Panc1 (cell line): Measurements from ENCODE around the gene FGGY.

Source experiments
- POLR2AphosphoS5 ChIP-seq: IDR thresholded peaks from 2 replicates; pipeline ENCODE4 v1.6.1; 2012; ENCODE audit warnings: mild to moderate bottlenecking, low read depth, low read length, moderate library complexity
- SIN3A ChIP-seq: IDR thresholded peaks from 2 replicates; pipeline ENCODE4 v1.6.1; 2012; ENCODE audit warnings: low read depth, mild to moderate bottlenecking, low read length, moderate library complexity, borderline replicate concordance; ENCODE audit not compliant: insufficient read depth
- TCF7L2 ChIP-seq: IDR thresholded peaks from 2 replicates; pipeline ENCODE4 v1.6.1; 2011; ENCODE audit warnings: mild to moderate bottlenecking, low read depth, low read length, inconsistent platforms
- TF ChIP-seq, protein P1 (sequence below): fragments of 450-650 bp; IDR thresholded peaks from 2 replicates; pipeline ENCODE4 v1.5.1; 2017; ENCODE audit warnings: mild to moderate bottlenecking

DNA sequence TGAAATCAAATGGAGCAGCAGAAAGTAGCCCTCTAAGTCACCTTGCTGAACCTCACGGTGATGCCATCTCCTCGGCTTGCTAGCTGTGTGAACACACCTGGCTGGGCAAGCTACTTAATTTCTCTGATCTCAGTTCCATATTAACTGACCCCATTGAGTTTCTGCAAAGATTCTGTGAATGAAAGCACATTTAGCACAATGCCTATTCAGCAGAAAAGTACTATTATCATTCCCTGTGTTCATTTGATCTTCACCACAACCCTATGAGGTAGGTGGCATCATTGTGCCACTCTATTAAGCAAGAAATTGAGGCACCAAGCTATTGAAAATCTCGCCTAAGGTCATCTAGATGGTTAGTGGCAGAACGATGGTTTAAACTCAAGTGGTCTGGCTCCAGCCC is 387.8 kb downstream of the FGGY start:
- TF ChIP-seq, protein P1, sequence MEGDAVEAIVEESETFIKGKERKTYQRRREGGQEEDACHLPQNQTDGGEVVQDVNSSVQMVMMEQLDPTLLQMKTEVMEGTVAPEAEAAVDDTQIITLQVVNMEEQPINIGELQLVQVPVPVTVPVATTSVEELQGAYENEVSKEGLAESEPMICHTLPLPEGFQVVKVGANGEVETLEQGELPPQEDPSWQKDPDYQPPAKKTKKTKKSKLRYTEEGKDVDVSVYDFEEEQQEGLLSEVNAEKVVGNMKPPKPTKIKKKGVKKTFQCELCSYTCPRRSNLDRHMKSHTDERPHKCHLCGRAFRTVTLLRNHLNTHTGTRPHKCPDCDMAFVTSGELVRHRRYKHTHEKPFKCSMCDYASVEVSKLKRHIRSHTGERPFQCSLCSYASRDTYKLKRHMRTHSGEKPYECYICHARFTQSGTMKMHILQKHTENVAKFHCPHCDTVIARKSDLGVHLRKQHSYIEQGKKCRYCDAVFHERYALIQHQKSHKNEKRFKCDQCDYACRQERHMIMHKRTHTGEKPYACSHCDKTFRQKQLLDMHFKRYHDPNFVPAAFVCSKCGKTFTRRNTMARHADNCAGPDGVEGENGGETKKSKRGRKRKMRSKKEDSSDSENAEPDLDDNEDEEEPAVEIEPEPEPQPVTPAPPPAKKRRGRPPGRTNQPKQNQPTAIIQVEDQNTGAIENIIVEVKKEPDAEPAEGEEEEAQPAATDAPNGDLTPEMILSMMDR: no peak
- TF ChIP-seq POLR2AphosphoS5 (no peak), TCF7L2 (no peak), SIN3A (no peak)
